Right cardiac atrium (tissue), 5 donors: ENCODE results near the gene SDHAF2. TPM values are rescaled to one million over a fixed set of nuclear protein-coding genes. Genes with fewer than 3 reads are reported as not detected.

Experiments used
- ATAC-seq, 2 donors: fragments of 200-7000 bp; cut with Tn5 transposase; one replicate each; pipeline versions ENCODE4 v1.8.0 to v1.9.1; 2020; ENCODE audit warnings: moderate library complexity in 2 of 2, mild to moderate bottlenecking in 1 of 2
- DNase-seq, 3 donors: peaks; one replicate each; pipeline ENCODE4 v3.0.0-alpha.2; 2020
- H3K27ac ChIP-seq: one replicate; pipeline ENCODE4 v1.5.1; 2013; ENCODE audit warnings: mild to moderate bottlenecking, low read length, control low read depth, moderate library complexity
- H3K27me3 ChIP-seq: one replicate; pipeline ENCODE4 v1.6.1; 2013; ENCODE audit not compliant: control insufficient read depth, insufficient read depth
- H3K4me1 ChIP-seq: one replicate; pipeline ENCODE4 v1.6.1; 2013; ENCODE audit warnings: low read length; ENCODE audit not compliant: control insufficient read depth, insufficient read depth
- H3K4me3 ChIP-seq: one replicate; pipeline ENCODE4 v1.5.1; 2013; ENCODE audit warnings: low read length, control low read depth
- H3K9me3 ChIP-seq: one replicate; pipeline ENCODE4 v1.6.1; 2013; ENCODE audit warnings: low read length; ENCODE audit not compliant: control insufficient read depth
- WGBS: extraction: QIAGEN DNeasy Blood & Tissue Kit; methylation state at CpG from one replicate; pipeline ENCODE4 v1.1.7; 2013; 5-methylcytosine and 5-hydroxymethylcytosine counted together
- intact Hi-C, 4 donors: fragments of 100-400 bp; cut with DNase I; formaldehyde crosslinking; loops; one replicate each; pipeline versions ENCODE4 v1.11.0 to v1.14.0; 2022 to 2023
- polyA plus RNA-seq: library from polyadenylated mRNA; stranded (reverse); fragments of 200-250 nt; gene quantifications from one replicate; pipeline ENCODE4 v1.2.3, GENCODE V29; 2013
- total RNA-seq, 4 donors: library from RNA; stranded (reverse); fragmentation: NEBNext Ultra II Directional; extraction: Animal tissue kit (Norgen Biotek cat#: 25700); gene quantifications; one replicate each; pipeline ENCODE4 v1.2.1, GENCODE V29; 2021
- donor health status: healthy with polysubstance abuse.
- donor health status: DM: no; HTN: yes; CAD: no.
- donor health status: DM: no; HTN: no; CAD: no.
- donor health status: DM: no; HTN: yes; CAD: no; lungs with severe emphysema.
- donor health status: DM: yes; HTN: yes; CAD: no.

SDHAF2 gene
- total and polyA plus RNA-seq, 5 donors, result 32.9 to 57.8 (median 33.5) TPM

DNA sequence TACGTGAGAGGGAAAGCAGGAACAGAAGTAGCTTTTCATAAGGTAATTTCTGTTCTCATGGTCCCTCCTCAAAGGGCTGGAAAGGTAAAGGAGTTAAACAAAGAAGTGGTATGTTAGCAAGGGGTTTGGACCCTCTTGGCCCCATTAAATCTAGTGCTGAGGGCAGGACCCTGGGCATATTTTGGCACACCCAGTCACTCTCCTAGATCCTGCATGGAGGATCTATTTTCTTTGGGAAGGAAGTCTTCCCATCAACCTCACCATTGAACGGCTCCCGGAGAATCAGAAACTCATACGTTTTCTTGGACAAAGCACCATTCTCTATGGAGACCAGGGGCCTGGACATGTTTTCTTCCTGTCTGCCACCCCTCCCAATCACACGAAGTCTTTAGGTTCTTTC is 25.8 kb upstream of the SDHAF2 start:
- H3K27ac ChIP-seq, result peak overlapping the region; percentile 21
- 56% methylated on average over 5 of the region's 5 CpGs for WGBS
- no peaks in the 10 kb centered on the region for H3K9me3 ChIP-seq
- H3K27me3 ChIP-seq, result no peaks in the 10 kb centered on the region
- intact Hi-C loops, result no loop called here
- DNase-seq (no peak), ATAC-seq (no peak)
- no peak overlapping the region for H3K4me3 ChIP-seq
- H3K4me1 ChIP-seq, result peaks cover 2% of the 10 kb centered on the region

DNA sequence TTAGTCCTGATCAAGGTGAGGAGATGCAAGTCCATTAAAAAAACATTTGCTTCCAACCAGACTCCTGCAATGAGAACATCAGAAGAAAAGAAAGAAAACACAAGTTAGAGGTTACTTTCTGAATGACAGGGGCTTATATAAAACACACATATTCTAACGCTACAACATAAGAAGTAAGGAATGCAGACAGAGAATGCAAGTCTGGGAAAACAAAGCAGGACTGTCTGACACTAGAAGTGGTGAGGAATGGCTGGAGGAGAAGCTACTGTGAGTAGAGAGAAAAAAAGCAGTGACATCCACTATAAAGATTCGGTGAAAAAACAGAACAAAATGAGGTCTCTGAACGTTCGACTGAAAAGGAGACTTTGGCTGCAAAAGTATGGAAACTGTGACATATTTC is 25.3 kb upstream of the SDHAF2 start:
- H3K9me3 ChIP-seq, result no peaks in the 10 kb centered on the region
- DNase-seq (no peak), ATAC-seq (no peak)
- peak overlapping the region; percentile 21 for H3K27ac ChIP-seq
- peaks cover 2% of the 10 kb centered on the region for H3K4me1 ChIP-seq
- H3K4me3 ChIP-seq, result no peak overlapping the region
- intact Hi-C loops, result no loop called here
- H3K27me3 ChIP-seq, result no peaks in the 10 kb centered on the region
- WGBS, result 74% methylated on average over 4 of the region's 4 CpGs

DNA sequence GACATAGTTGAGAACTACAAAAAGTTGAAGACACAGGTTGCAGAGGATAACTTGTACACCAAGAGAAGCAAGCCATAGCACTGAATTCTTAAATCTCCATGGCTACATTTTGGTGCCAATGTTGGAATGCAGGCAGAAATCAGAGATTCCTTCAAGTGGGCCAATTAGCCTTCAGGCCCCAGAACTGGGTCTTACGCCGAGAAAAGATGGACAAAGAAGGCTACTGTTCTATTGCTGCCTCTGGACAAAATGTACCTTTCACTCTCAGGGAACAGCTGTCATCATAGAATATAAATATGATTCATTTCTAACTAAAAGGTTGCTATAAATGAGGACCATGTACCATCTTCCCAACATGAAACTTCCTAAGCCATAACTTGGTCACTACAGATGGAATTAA is 23.9 kb upstream of the SDHAF2 start:
- WGBS, result 96% methylated on average over 2 of the region's 2 CpGs

DNA sequence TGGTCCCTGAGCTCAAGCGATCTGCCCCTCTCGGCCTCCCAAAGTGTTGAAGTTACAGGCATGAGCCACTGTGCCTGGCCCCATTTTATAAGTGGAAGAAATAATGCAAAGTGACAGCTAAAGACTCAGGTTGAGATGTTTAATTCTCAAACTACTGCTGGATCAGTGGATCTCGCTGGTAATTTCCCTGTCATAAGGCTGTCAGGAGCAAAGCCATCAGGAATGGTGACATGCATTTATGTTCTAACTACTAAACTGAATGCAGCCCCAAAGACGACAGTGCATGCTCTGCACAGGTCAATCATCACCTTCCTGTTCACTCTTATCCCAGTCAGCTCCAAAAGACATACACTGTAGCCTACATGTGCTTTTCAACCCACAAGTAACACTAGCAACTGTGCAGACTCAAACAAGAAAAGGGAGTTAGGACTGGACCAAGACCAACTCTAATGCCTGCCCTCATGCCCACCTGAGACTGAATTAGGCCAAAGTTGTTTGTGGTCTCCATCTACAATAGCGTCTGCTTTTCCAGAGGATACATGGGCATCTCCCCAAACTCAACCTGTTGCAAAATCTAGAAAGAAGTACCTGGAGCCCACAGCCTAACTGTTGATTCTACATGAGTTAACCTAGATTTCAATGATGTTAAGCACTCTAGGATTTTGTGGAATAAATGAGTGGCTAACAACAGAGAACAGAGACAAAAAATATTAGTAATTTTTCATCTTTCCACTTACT is 22.8 kb upstream of the SDHAF2 start:
- DNase-seq, result no peak

More for the DNA sequence above, 23.9 kb upstream of the SDHAF2 start:
- intact Hi-C loops, result no loop called here
- no peaks in the 10 kb centered on the region for H3K9me3 ChIP-seq
- H3K27ac ChIP-seq, result no peak overlapping the region
- peaks cover 2% of the 10 kb centered on the region for H3K4me1 ChIP-seq
- ATAC-seq (no peak), DNase-seq (no peak)
- no peaks in the 10 kb centered on the region for H3K27me3 ChIP-seq
- no peak overlapping the region for H3K4me3 ChIP-seq

DNA sequence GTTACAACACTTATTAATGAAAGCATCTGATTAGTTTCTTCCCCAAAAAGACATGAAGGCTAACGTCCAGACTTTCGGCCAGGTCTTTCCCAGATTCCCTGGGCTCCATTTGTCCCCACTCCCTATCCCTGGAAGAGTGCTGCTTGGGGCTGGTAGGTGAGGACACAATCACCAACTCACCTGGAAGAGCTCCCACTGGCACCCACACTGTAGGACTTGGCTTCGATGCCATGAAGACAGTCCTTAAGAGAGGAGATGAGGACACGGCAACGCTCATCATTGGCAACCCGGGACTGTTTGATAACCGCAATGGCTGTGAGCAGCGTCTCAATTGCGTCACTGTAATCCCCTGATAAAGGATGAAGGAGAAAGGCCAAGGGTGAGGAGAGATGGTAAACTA is 18.3 kb upstream of the SDHAF2 start:
- WGBS, result 71% methylated on average over 9 of the region's 9 CpGs
- no peak for ATAC-seq

More for the DNA sequence above, 22.8 kb upstream of the SDHAF2 start:
- Histone ChIP-seq H3K27ac (no peak overlapping the region), H3K4me3 (no peak overlapping the region), H3K27me3 (no peaks in the 10 kb centered on the region), H3K4me1 (peaks cover 2% of the 10 kb centered on the region), H3K9me3 (no peaks in the 10 kb centered on the region)
- intact Hi-C loops, result no loop called here
- WGBS, result 93% methylated on average over 5 of the region's 5 CpGs
- no peak for ATAC-seq

DNA sequence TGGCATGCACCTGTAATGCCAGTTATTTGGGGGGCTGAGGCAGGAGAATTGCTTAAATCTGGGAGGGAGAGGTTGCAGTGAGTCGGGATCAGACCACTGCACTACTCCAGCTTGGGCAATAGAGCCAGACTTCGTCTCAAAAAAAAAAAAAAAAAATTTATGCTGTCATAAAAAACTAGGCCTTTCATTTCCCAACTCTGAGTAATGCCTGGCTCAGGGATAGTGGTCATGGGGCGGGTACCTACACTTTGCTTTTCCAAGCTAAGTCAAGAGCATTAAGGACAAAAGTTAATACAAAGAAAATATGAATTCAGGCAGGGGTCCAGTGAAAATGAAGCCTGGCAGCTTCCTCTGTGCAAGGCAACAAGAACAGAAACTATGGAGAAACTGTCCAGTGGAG is 16.4 kb upstream of the SDHAF2 start:
- WGBS, result 75% methylated on average over 3 of the region's 3 CpGs
- ATAC-seq (no peak), DNase-seq (no peak)
- H3K4me1 ChIP-seq, result peaks cover 4% of the 10 kb centered on the region
- H3K27me3 ChIP-seq, result no peaks in the 10 kb centered on the region
- intact Hi-C loops, result no loop called here
- no peak overlapping the region for H3K27ac ChIP-seq
- H3K4me3 ChIP-seq, result no peak overlapping the region
- H3K9me3 ChIP-seq, result no peaks in the 10 kb centered on the region

More for the DNA sequence above, 18.3 kb upstream of the SDHAF2 start:
- Histone ChIP-seq H3K9me3 (no peaks in the 10 kb centered on the region), H3K4me3 (no peak overlapping the region), H3K4me1 (no peaks in the 10 kb centered on the region), H3K27me3 (no peaks in the 10 kb centered on the region), H3K27ac (no peak overlapping the region)
- DNase-seq, result no peak
- intact Hi-C loops, result no loop called here

DNA sequence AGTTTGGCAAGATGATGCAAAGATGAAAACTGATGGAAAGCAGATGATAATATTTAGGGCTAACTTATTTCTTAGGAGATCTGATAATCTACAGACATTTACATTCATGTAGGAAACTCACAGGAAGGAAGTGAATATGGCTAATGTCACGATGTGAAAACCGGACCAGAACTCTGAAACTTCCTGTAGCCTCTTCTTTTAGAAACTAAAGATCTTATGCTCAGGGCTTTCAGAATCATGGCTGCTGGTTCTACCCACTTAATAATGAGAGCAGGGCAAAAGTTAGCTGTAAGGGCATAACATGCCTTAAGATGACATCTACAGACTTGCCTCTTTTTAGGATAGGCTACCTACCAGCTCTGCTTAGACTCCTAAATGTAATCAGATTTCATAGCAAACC is 15.4 kb upstream of the SDHAF2 start:
- Histone ChIP-seq H3K9me3 (no peaks in the 10 kb centered on the region), H3K27ac (no peak overlapping the region), H3K4me1 (peaks cover 4% of the 10 kb centered on the region), H3K4me3 (no peak overlapping the region), H3K27me3 (no peaks in the 10 kb centered on the region)
- intact Hi-C loops, result no loop called here
- ATAC-seq, result no peak
- DNase-seq, result no peak
- 69% methylated on average over 2 of the region's 2 CpGs for WGBS

DNA sequence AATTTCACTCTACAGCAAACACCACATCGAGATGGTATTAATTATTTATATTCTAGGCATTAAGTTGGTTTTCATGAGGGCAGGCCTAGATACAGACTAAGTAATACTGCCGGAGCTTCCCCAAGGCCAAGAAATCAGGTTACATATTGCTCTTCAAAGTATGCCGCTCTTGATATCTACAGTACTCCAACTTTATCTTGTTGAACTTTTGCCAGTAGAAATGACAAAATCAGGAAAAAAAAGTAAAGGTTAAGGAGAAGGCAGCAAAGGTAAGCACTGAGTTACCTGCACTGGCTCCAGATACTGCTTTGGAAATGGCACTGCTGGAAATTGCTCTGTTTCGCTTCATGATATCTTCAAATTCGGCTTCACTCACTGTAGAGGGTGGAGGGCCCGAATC is 14.5 kb upstream of the SDHAF2 start:
- intact Hi-C loops, result no loop called here
- 93% methylated on average over 6 of the region's 6 CpGs for WGBS
- Histone ChIP-seq H3K4me3 (no peak overlapping the region), H3K27me3 (no peaks in the 10 kb centered on the region), H3K9me3 (no peaks in the 10 kb centered on the region), H3K27ac (no peak overlapping the region), H3K4me1 (peaks cover 4% of the 10 kb centered on the region)
- DNase-seq (no peak), ATAC-seq (no peak)

DNA sequence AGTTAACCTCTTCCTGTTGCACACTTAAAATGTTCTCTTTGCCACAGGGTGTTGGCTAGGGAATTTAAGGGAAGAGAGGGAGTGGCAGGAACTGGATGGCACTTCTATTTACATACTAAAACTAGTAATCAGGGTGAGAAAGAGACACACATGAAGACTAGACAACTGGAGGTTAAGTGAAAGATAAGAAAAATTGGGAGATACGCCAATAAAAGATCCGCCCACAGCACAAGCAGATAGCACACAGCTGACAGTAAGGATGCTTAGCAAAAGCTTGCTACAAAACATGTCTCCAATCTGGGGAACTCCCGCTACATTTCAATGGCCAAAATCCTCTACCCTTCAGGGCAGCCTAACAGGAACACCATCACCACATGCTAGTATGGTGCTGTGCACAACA is 13.0 kb upstream of the SDHAF2 start:
- Histone ChIP-seq H3K4me3 (no peak overlapping the region), H3K27ac (no peak overlapping the region), H3K27me3 (no peaks in the 10 kb centered on the region), H3K4me1 (peaks cover 4% of the 10 kb centered on the region), H3K9me3 (no peaks in the 10 kb centered on the region)
- DNase-seq (no peak), ATAC-seq (no peak)
- intact Hi-C loops, result no loop called here
- 56% methylated on average over 3 of the region's 3 CpGs for WGBS

DNA sequence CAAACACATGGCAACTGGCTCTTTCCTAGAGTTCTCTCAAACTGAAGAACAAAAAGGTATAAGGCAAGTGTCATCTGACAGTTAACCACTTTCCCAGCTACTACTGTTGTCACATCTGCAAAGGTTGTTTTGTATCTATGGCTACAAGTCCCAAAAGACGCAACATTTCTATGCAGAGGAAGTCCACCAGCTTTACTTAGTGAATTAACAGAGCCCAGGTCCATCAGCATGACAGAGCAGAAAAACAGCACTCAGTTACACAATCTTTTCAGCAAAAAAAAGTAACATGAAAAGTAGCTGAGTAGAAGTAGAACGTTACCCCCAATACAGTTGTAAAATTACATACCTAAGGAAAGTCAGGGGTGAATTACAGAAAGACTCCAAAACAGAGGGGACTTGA is 12.3 kb upstream of the SDHAF2 start:
- no peak overlapping the region for H3K27ac ChIP-seq
- no peaks in the 10 kb centered on the region for H3K27me3 ChIP-seq
- DNase-seq, result no peak
- peaks cover 4% of the 10 kb centered on the region for H3K4me1 ChIP-seq
- no peak overlapping the region for H3K4me3 ChIP-seq
- whole genome bisulfite sequencing, result 42% methylated on average over 2 of the region's 2 CpGs
- intact Hi-C loops, result no loop called here
- peak in 1 of 2 donors; percentile 45 for ATAC-seq
- no peaks in the 10 kb centered on the region for H3K9me3 ChIP-seq

DNA sequence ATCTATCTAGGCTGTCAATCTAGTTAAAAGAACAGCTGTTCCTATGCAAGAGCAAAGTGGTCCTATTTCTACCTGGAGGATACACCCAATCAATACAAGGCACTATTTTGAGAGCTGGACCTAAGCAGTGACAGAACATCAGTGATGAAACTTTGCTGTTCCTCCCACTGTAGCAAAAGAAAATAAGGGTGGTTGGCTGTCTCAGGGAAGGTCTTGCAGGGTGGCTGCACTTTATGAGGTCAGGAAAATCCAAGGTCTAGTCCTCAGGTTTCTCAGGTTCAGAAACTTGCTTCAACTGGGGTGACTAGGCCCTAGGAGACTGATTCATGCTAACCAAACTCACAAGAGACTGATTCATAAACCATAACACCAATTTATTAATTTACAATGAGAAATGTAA is 11.8 kb upstream of the SDHAF2 start:
- Histone ChIP-seq H3K27me3 (no peaks in the 10 kb centered on the region), H3K4me3 (no peak overlapping the region), H3K9me3 (no peaks in the 10 kb centered on the region), H3K27ac (no peak overlapping the region), H3K4me1 (peaks cover 4% of the 10 kb centered on the region)
- DNase-seq, result no peak
- ATAC-seq, result no peak
- intact Hi-C loops, result no loop called here

DNA sequence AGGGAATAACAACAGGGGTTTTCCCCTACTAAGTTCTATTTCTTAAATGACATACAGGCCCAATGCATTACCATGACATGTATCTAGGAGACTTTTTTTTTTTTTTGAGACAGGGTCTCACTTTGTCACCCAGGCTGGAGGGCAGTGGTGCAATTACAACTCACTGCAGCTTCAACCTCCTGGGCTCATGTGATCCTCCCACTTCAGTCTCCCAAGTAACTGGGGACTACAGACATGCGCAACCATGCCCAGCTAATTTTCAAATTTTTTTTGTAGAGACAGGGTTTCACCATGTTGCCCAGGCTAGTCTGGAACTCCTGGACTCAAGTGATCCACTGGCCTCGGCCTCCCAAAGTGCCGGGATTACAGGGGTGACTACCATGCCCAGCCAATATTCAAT is 7.7 kb upstream of the SDHAF2 start:
- DNase-seq, result no peak
- WGBS, result 90% methylated on average over 3 of the region's 3 CpGs
- no peaks in the 10 kb centered on the region for H3K9me3 ChIP-seq
- no peak for ATAC-seq
- no peak overlapping the region for H3K27ac ChIP-seq
- no peaks in the 10 kb centered on the region for H3K27me3 ChIP-seq
- peaks cover under 1% of the 10 kb centered on the region for H3K4me1 ChIP-seq
- H3K4me3 ChIP-seq, result no peak overlapping the region
- intact Hi-C loops, result no loop called here
